Activated CD8-positive, alpha-beta T cell treated with anti-CD3 and anti-CD28 coated beads for 36 hours (primary cell): ENCODE data around the gene TIMM23. TPM values are rescaled to one million over a fixed set of nuclear protein-coding genes. Genes with fewer than 3 reads are reported as not detected.
"Not testable (repeated sequence)": the region's sequence is repeated elsewhere in the genome, so short reads cannot be mapped to it uniquely, and the experiment has no call there.

Source experiments
- ATAC-seq: fragments of 200-7000 bp; cut with Tn5 transposase; one replicate; pipeline ENCODE4 v1.10.0; 2021; ENCODE audit warnings: mild to moderate bottlenecking, moderate library complexity
- CTCF ChIA-PET: fragments of 350-600 bp; sonication (Branson Sonifier 250); formaldehyde crosslinking; loops from one replicate; lab custom pipeline; 2021; ENCODE audit warnings: antibody characterized with exemption; lab: Charles Lee
- POLR2A ChIA-PET: fragments of 350-600 bp; sonication (Branson Sonifier 250); formaldehyde crosslinking; loops from one replicate; lab custom pipeline; 2021; ENCODE audit warnings: antibody characterized with exemption; lab: Charles Lee
- DNase-seq: peaks from one replicate; pipeline ENCODE4 v3.0.0-alpha.2; 2020
- H3K27ac Mint-ChIP-seq: one replicate; pipeline ENCODE4 v1.8.0; 2021; ENCODE audit warnings: mild to moderate bottlenecking, mixed read lengths
- H3K27me3 Mint-ChIP-seq: one replicate; pipeline ENCODE4 v1.8.0; 2021; ENCODE audit warnings: mixed read lengths
- H3K36me3 Mint-ChIP-seq: one replicate; pipeline ENCODE4 v1.8.0; 2021; ENCODE audit warnings: low read depth, mixed read lengths
- H3K4me1 Mint-ChIP-seq: one replicate; pipeline ENCODE4 v1.8.0; 2021; ENCODE audit warnings: low read depth, mixed read lengths
- H3K4me3 Mint-ChIP-seq: one replicate; pipeline ENCODE4 v1.8.0; 2021; ENCODE audit warnings: mild to moderate bottlenecking, moderate library complexity, mixed read lengths
- H3K9me3 Mint-ChIP-seq: one replicate; pipeline ENCODE4 v1.8.0; 2021; ENCODE audit warnings: mixed read lengths
- intact Hi-C: fragments of 100-400 bp; cut with micrococcal nuclease; formaldehyde crosslinking; loops from one replicate; pipeline ENCODE4 v1.10.0; 2022
- total RNA-seq, 2 experiments: library from RNA; stranded (reverse); gene quantifications; one replicate each; pipeline ENCODE4 v1.2.3, GENCODE V29; 2021

The TIMM23 gene
- total RNA-seq, result 10 to 100 TPM; 70.7 to 76.2 TPM

GRCh38 chr10:45972106-45972812 lies at the start of gene TIMM23:
Gene TIMM23, plus strand, starts transcription at chr10:45972489. Its CDS starts 136 bp downstream, at chr10:45972625.
- peaks cover 22% of the 10 kb centered on the region for H3K36me3 Mint-ChIP-seq
- CTCF ChIA-PET, result not testable (repeated sequence)
- peak within 1 kb of the TSS; percentile 99 for H3K4me3 Mint-ChIP-seq

GRCh38 chr10:45926790-45927189 lies 45.5 kb upstream of the TIMM23 start:
- DNase-seq, intact Hi-C loops, H3K4me1 Mint-ChIP-seq, H3K4me3 Mint-ChIP-seq, ATAC-seq, POLR2A ChIA-PET, H3K27me3 Mint-ChIP-seq, H3K27ac Mint-ChIP-seq, H3K9me3 Mint-ChIP-seq, CTCF ChIA-PET: not testable (repeated sequence)
- peaks cover 10% of the 10 kb centered on the region for H3K36me3 Mint-ChIP-seq

More at GRCh38 chr10:45972106-45972812, at the start of gene TIMM23:
- Mint-ChIP-seq H3K27ac (peak within 1 kb of the TSS; percentile 96), H3K4me1 (peaks cover 30% of the 10 kb centered on the region)
- intact Hi-C loops, H3K9me3 Mint-ChIP-seq, POLR2A ChIA-PET, H3K27me3 Mint-ChIP-seq: not testable (repeated sequence)
- ATAC-seq, result peak; percentile 90
- DNase-seq, result peak; percentile 89

DNA sequence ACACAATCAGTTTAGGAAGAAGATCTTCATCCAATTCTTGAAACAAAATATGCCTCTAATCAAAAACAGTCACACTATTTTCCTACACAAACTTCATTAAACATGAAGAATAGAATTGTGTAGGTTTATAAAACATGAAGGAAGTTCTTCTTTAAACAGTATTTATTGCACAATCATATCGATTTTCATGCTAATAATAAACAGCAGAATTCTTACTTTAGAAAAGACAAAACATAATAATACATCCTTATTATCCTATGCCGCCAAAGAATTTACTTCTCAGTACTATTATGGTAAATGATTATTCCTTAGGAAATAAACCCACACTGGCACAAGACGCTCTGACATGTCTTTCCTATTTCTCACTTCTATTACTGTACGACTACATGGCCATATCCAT lies 41.0 kb upstream of the TIMM23 start:
- CTCF ChIA-PET, intact Hi-C loops, ATAC-seq, H3K4me3 Mint-ChIP-seq, H3K4me1 Mint-ChIP-seq, H3K27ac Mint-ChIP-seq, H3K9me3 Mint-ChIP-seq, DNase-seq, POLR2A ChIA-PET, H3K27me3 Mint-ChIP-seq: not testable (repeated sequence)
- peaks cover 17% of the 10 kb centered on the region for H3K36me3 Mint-ChIP-seq

GRCh38 chr10:45934788-45935187 lies 37.5 kb upstream of the TIMM23 start:
- intact Hi-C loops, ATAC-seq, H3K9me3 Mint-ChIP-seq, POLR2A ChIA-PET, H3K4me3 Mint-ChIP-seq, H3K27ac Mint-ChIP-seq, DNase-seq, H3K27me3 Mint-ChIP-seq, H3K36me3 Mint-ChIP-seq, H3K4me1 Mint-ChIP-seq, CTCF ChIA-PET: not testable (repeated sequence)

DNA sequence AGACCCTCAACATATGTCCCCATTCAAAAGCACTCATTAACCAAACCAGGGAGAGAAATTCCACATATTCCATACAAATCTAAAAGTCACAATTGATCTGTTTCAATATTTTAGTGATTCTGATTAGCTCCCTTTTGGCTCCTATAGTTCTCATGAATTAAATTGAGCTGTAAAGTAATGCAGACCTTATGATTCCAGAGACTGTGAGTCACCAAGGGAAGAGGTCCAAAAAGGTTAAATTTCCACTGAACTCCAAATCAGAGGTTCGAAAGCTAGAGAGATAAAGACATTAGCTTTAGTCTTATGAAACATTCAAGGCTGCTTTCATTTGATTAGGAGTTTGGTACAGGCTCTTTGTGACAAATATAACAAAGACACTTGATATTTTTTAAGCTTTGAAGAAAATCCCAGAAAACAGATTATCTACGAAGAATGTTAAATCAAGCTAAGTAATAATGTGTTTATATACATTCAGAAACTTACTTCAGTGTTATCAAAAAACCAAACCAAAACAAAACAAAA lies 33.1 kb upstream of the TIMM23 start:
- H3K4me3 Mint-ChIP-seq, H3K9me3 Mint-ChIP-seq, intact Hi-C loops, H3K27me3 Mint-ChIP-seq, H3K36me3 Mint-ChIP-seq, DNase-seq, CTCF ChIA-PET, POLR2A ChIA-PET, H3K4me1 Mint-ChIP-seq, H3K27ac Mint-ChIP-seq, ATAC-seq: not testable (repeated sequence)

- H3K9me3 Mint-ChIP-seq, H3K36me3 Mint-ChIP-seq, H3K4me3 Mint-ChIP-seq, POLR2A ChIA-PET, DNase-seq, intact Hi-C loops, H3K4me1 Mint-ChIP-seq, H3K27me3 Mint-ChIP-seq, ATAC-seq, CTCF ChIA-PET, H3K27ac Mint-ChIP-seq: not testable (repeated sequence)
Measured at GRCh38 chr10:45941196-45941595, 31.1 kb upstream of the TIMM23 start.

DNA sequence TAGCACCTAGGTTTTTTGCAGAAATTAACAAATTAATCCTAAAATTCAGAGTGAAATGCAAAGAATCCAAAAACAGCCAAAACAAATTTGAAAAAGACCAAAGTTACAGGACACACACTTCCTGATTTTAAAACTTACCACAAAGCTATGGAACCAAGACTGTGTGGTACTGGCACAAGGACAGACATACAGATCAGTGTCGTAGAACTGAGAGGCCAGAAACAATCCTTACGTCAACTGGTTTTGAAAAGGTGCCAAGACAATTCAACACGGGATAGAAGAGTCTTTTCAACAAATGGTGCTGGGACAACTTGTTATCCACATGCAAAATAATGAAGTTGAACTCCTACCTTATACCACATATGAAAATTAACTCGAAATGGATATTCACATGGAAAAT lies 26.8 kb upstream of the TIMM23 start:
- H3K4me3 Mint-ChIP-seq, H3K36me3 Mint-ChIP-seq, DNase-seq, intact Hi-C loops, H3K4me1 Mint-ChIP-seq, H3K9me3 Mint-ChIP-seq, CTCF ChIA-PET, H3K27me3 Mint-ChIP-seq, H3K27ac Mint-ChIP-seq, ATAC-seq: not testable (repeated sequence)
- POLR2A ChIA-PET, result interaction anchor here (0.7 kb wide), 1 partner anchor 70 kb away, joined by 3 read pairs; no protein-coding TSS in a partner anchor

- H3K4me1 Mint-ChIP-seq, CTCF ChIA-PET, ATAC-seq, H3K36me3 Mint-ChIP-seq, H3K27me3 Mint-ChIP-seq, H3K9me3 Mint-ChIP-seq, DNase-seq, intact Hi-C loops, H3K27ac Mint-ChIP-seq, H3K4me3 Mint-ChIP-seq, POLR2A ChIA-PET: not testable (repeated sequence)
Measured at GRCh38 chr10:45947363-45947762, 24.9 kb upstream of the TIMM23 start.

GRCh38 chr10:45948801-45949200 lies 23.5 kb upstream of the TIMM23 start:
- intact Hi-C loops, DNase-seq, CTCF ChIA-PET, H3K27ac Mint-ChIP-seq, H3K9me3 Mint-ChIP-seq, H3K4me1 Mint-ChIP-seq, POLR2A ChIA-PET, ATAC-seq, H3K36me3 Mint-ChIP-seq, H3K27me3 Mint-ChIP-seq, H3K4me3 Mint-ChIP-seq: not testable (repeated sequence)

DNA sequence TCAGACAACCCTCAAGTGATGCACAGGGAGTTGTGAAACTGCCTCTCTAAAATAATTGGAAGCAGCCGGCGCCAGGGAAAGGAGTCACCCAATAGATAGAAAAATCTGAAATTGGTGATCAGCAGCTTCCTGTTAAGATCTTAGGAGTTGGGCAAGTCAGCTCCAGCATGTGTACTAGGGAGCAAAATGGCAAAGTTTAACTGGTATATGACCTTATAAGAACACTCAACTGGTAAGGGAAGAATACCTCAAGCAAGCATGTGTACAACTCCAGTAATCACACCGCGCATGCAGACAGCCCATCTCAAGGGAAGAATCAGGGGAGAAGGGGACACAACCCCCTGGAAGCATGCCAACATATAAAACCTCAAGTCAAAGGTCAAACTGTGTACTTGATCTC lies 17.9 kb upstream of the TIMM23 start:
- ATAC-seq, H3K4me3 Mint-ChIP-seq, H3K27ac Mint-ChIP-seq, DNase-seq, H3K36me3 Mint-ChIP-seq, H3K9me3 Mint-ChIP-seq, H3K27me3 Mint-ChIP-seq, intact Hi-C loops, CTCF ChIA-PET, POLR2A ChIA-PET, H3K4me1 Mint-ChIP-seq: not testable (repeated sequence)

DNA sequence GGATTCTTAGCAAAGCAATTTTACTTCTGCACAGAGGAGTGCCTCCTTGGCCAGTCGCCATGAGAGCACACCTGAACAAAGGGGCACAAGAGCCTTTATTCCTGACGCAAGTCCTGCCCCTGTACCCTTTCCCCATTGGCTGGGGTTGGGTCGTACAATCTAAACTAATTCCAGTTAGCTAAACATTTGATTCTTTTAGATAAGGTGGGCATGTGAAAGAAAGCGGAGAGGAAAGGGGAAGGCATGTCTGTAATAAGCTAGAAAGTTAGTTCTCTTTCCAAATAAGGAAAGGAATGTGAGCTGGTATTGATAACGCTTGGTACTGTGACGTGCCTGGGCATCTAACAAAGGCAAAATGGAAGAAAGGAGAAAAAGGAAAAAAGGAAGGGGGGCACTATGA lies 15.7 kb upstream of the TIMM23 start:
- H3K9me3 Mint-ChIP-seq, POLR2A ChIA-PET, H3K4me1 Mint-ChIP-seq, ATAC-seq, H3K36me3 Mint-ChIP-seq, DNase-seq, H3K27me3 Mint-ChIP-seq, H3K4me3 Mint-ChIP-seq, intact Hi-C loops, H3K27ac Mint-ChIP-seq, CTCF ChIA-PET: not testable (repeated sequence)

- H3K27ac Mint-ChIP-seq, H3K4me3 Mint-ChIP-seq: not testable (repeated sequence)
Measured at GRCh38 chr10:45957928-45958327, 14.4 kb upstream of the TIMM23 start.

More at GRCh38 chr10:45957928-45958327, 14.4 kb upstream of the TIMM23 start:
- H3K27me3 Mint-ChIP-seq, CTCF ChIA-PET, POLR2A ChIA-PET, intact Hi-C loops, DNase-seq, H3K4me1 Mint-ChIP-seq, H3K36me3 Mint-ChIP-seq, H3K9me3 Mint-ChIP-seq: not testable (repeated sequence)
- peak; percentile 60 for ATAC-seq
